MM.1S (cell line): Measurements from ENCODE around the gene SLAMF7.

Experiments
- DNase-seq: peaks from one replicate; pipeline ENCODE4 v3.0.0-alpha.2; 2015
- H2AFZ ChIP-seq: fragments of 300-600 bp; sonication (generic); 2 replicates; pipeline ENCODE4 v1.6.0; 2016; ENCODE audit warnings: antibody characterized with exemption, low read length
- H3F3A ChIP-seq: fragments of 300-600 bp; sonication (generic); 2 replicates; pipeline ENCODE4 v1.6.1; 2016; ENCODE audit warnings: mild to moderate bottlenecking, antibody characterized with exemption, low read length, moderate library complexity, mixed read lengths; ENCODE audit not compliant: insufficient read depth
- H3K27ac ChIP-seq: fragments of 300-600 bp; sonication (generic); 2 replicates; pipeline ENCODE4 v1.5.1; 2016; ENCODE audit warnings: mild to moderate bottlenecking, low read length
- H3K27me3 ChIP-seq: fragments of 300-600 bp; sonication (generic); replicated peaks from 2 replicates; pipeline ENCODE4 v1.6.0; 2016; ENCODE audit warnings: low read length; ENCODE audit not compliant: insufficient read depth
- H3K36me3 ChIP-seq: fragments of 300-600 bp; sonication (generic); replicated peaks from 2 replicates; pipeline ENCODE4 v1.6.1; 2016; ENCODE audit warnings: mild to moderate bottlenecking, low read length, mixed read lengths; ENCODE audit not compliant: insufficient read depth
- H3K4me1 ChIP-seq: fragments of 300-600 bp; sonication (generic); 2 replicates; pipeline ENCODE4 v1.6.1; 2016; ENCODE audit warnings: low read length, mixed read lengths
- H3K4me2 ChIP-seq: fragments of 300-600 bp; sonication (generic); 2 replicates; pipeline ENCODE4 v1.6.0; 2016; ENCODE audit warnings: low read depth, low read length
- H3K4me3 ChIP-seq: fragments of 300-600 bp; sonication (generic); 2 replicates; pipeline ENCODE4 v1.5.1; 2016; ENCODE audit warnings: low read length, mixed read lengths
- H3K79me2 ChIP-seq: fragments of 300-600 bp; sonication (generic); 2 replicates; pipeline ENCODE4 v1.6.1; 2016; ENCODE audit warnings: mixed run types, low read length, mixed read lengths
- H3K9ac ChIP-seq: fragments of 300-600 bp; sonication (generic); 2 replicates; pipeline ENCODE4 v1.6.1; 2016; ENCODE audit warnings: low read length, mixed read lengths
- H3K9me2 ChIP-seq: fragments of 300-600 bp; sonication (generic); replicated peaks from 2 replicates; pipeline ENCODE4 v1.6.1; 2016; ENCODE audit warnings: mild to moderate bottlenecking, low read length, mixed read lengths; ENCODE audit not compliant: insufficient read depth
- H3K9me3 ChIP-seq: fragments of 300-600 bp; sonication (generic); replicated peaks from 2 replicates; pipeline ENCODE4 v1.6.1; 2016; ENCODE audit warnings: mild to moderate bottlenecking, low read length, mixed read lengths; ENCODE audit not compliant: insufficient read depth
- H4K20me1 ChIP-seq: fragments of 300-600 bp; sonication (generic); 2 replicates; pipeline ENCODE4 v1.6.1; 2016; ENCODE audit warnings: mild to moderate bottlenecking, low read length, moderate library complexity, mixed read lengths; ENCODE audit not compliant: insufficient read depth
- EZH2 ChIP-seq: fragments of 300-600 bp; sonication (generic); optimal IDR thresholded peaks from 2 replicates; pipeline ENCODE3; 2017; ENCODE audit warnings: low read depth, mild to moderate bottlenecking, antibody characterized with exemption, low read length, mixed read lengths
- EZH2phosphoT487 ChIP-seq: fragments of 300-600 bp; sonication (generic); IDR thresholded peaks from 2 replicates; pipeline ENCODE4 v1.6.1; 2018; ENCODE audit warnings: antibody characterized with exemption, low read length
- TF ChIP-seq, protein P1 (sequence below): fragments of 300-600 bp; sonication (generic); IDR thresholded peaks from 2 replicates; pipeline ENCODE4 v1.5.1; 2016; ENCODE audit warnings: antibody characterized with exemption, low read length, mixed read lengths

Gene SLAMF7

DNA sequence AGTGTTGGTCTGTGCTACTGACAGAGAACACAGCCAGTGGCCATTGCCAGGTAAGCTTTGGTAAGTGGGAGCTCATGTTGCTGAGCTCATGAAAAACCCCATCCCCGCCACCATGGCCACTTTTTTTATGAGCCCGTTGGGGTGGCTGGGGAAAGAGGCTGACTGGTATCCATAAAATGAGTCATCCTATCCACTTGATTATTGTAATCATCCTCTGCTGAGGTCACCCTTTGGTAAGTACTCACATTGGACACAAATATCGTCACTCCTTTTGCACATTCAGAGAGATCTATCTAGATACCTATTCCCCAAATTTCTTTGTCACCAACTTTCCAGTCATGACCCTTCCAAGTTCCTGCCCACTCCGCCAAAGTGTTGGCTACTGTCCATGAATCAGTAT lies 22.0 kb downstream of the SLAMF7 start:
- TF ChIP-seq EZH2phosphoT487 (no peak), EZH2 (no peak)
- TF ChIP-seq, protein P1, sequence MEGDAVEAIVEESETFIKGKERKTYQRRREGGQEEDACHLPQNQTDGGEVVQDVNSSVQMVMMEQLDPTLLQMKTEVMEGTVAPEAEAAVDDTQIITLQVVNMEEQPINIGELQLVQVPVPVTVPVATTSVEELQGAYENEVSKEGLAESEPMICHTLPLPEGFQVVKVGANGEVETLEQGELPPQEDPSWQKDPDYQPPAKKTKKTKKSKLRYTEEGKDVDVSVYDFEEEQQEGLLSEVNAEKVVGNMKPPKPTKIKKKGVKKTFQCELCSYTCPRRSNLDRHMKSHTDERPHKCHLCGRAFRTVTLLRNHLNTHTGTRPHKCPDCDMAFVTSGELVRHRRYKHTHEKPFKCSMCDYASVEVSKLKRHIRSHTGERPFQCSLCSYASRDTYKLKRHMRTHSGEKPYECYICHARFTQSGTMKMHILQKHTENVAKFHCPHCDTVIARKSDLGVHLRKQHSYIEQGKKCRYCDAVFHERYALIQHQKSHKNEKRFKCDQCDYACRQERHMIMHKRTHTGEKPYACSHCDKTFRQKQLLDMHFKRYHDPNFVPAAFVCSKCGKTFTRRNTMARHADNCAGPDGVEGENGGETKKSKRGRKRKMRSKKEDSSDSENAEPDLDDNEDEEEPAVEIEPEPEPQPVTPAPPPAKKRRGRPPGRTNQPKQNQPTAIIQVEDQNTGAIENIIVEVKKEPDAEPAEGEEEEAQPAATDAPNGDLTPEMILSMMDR = no peak
- Histone ChIP-seq H2AFZ (no peak overlapping the region), H3K4me1 (no peaks in the 10 kb centered on the region), H3K27me3 (no peaks in the 10 kb centered on the region), H3K4me3 (no peak overlapping the region), H3K9me2 (no peaks in the 10 kb centered on the region), H3F3A (peaks cover 17% of the 10 kb centered on the region), H3K4me2 (no peak overlapping the region), H3K79me2 (no peaks in the 10 kb centered on the region), H3K36me3 (no peaks in the 10 kb centered on the region), H3K9ac (no peak overlapping the region), H4K20me1 (0 out of 2 replicates have a peak, but pooled peaks cover 2% of the 10 kb centered on the region), H3K27ac (no peak overlapping the region), H3K9me3 (no peaks in the 10 kb centered on the region)
- no peak for DNase-seq

DNA sequence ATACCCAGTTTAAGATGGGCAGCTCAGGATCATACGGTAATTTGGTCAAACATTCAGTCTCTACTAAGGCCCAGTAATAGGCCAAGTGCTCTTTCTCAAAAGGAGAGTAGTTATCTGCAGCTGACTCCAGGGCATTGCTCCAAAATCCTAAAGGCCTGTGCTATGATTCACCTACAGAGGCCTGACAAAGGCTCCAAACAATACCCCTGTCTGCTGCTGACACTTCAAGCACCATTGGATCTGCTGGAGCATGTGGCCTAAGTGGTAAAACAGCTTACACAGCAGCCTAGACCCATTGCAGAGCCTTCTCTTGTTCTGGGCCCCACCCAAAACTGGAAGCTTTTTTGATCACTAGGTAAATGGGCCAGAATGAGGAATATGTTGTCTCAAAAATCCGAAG lies 22.8 kb downstream of the SLAMF7 start:
- Histone ChIP-seq H3K9me3 (no peaks in the 10 kb centered on the region), H3F3A (peaks cover 9% of the 10 kb centered on the region), H3K27ac (no peak overlapping the region), H3K79me2 (no peaks in the 10 kb centered on the region), H3K9me2 (no peaks in the 10 kb centered on the region), H3K4me2 (no peak overlapping the region), H3K36me3 (no peaks in the 10 kb centered on the region), H2AFZ (no peak overlapping the region), H4K20me1 (no peaks in the 10 kb centered on the region), H3K4me3 (no peak overlapping the region), H3K4me1 (peaks cover 6% of the 10 kb centered on the region), H3K9ac (no peak overlapping the region), H3K27me3 (no peaks in the 10 kb centered on the region)
- DNase-seq = no peak
- TF ChIP-seq, protein P1 = no peak
- TF ChIP-seq EZH2 = no peak
- no peak for TF ChIP-seq EZH2phosphoT487

DNA sequence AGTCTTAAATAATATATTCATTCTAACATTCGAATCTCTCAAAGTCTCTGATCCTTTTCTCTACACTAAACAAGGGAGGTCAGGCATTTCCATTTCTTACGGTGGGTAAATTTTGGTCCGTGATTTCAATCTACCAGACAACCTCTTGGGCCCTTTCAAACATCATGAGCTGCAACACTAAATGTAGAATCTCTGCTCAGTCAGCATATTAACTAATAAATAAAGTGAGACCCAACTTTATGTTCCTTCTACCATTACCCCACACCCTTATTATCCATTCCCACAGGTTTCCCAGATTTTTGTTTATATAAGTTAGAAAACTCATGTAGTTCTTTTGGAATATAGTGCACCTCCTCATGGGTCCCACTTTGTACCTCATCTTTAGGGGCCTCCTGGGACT lies 24.9 kb downstream of the SLAMF7 start:
- H3K4me3 ChIP-seq = no peak overlapping the region
- no peaks in the 10 kb centered on the region for H3K9me2 ChIP-seq
- no peak overlapping the region for H3K27ac ChIP-seq
- no peaks in the 10 kb centered on the region for H3K36me3 ChIP-seq
- no peak overlapping the region for H3K4me2 ChIP-seq
- no peak overlapping the region for H3K9ac ChIP-seq
- TF ChIP-seq EZH2 = no peak
- TF ChIP-seq, protein P1 = no peak
- no peak overlapping the region for H2AFZ ChIP-seq
- H3K4me1 ChIP-seq = peaks cover 17% of the 10 kb centered on the region
- H3K9me3 ChIP-seq = no peaks in the 10 kb centered on the region
- H3K27me3 ChIP-seq = no peaks in the 10 kb centered on the region
- H3K79me2 ChIP-seq = no peaks in the 10 kb centered on the region
- no peak for DNase-seq
- peaks cover 14% of the 10 kb centered on the region for H3F3A ChIP-seq
- H4K20me1 ChIP-seq = no peaks in the 10 kb centered on the region
